Stimulated activated CD4-positive, alpha-beta T cell treated with anti-CD3 and anti-CD28 coated beads, Interleukin-1b, Interleukin-23, amount 100 ng/mL, for 1 hour (primary cell): ENCODE data around the gene DBH.
"Not testable (repeated sequence)": the region's sequence is repeated elsewhere in the genome, so short reads cannot be mapped to it uniquely, and the experiment has no call there.

ENCODE experiments used
- DNase-seq, 2 donors: peaks; one replicate each; pipeline ENCODE4 v3.0.0-alpha.2; 2020; ENCODE audit warnings: low read depth in 2 of 2

Gene DBH

DNA sequence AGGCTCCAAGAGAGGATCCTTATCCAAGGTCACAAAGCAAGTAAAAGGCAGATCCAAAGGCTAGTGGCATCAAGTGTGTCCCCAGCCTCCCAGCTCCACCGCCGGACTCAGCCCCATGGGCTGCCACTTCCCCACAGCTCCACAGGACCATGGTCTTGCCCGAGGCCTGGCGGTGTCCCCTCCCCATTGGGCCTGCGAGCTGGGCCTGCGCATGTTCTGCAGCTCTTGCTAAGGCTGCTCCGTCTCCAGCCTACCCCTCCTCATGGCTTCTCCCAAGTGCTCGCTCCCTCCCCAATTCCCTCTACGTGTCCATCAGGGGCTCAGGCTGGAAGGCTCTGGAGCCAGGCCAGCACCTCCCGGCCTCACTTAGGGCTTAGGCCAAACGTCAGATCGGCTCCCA, 29.4 kb downstream of the DBH start:
- DNase-seq, result no peak

- DNase-seq, result no peak
Measured at GRCh38 chr9:133666387-133666786, 30.2 kb downstream of the DBH start.

DNA sequence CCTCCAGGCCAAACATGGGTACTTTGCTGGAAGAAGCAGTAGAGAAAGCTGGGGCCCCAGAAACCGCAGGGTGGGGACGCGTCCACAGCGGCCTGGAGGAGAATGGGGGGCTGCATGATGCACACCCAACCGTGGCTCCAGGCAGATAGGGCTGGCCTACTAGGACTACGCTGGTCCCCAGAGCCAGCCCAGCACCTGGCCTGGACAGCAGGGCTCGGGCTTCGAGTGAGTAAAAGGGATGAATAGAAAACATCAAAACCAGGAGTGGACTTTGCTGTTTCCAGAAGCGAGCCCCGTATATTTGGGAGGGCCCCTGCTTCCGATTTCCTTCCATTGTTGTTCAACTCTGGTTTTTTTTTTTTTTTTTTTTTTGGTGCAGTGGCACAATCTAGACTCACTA, 30.7 kb downstream of the DBH start:
- no peak for DNase-seq

- no peak for DNase-seq
Measured at GRCh38 chr9:133667759-133668450, 31.7 kb downstream of the DBH start.

- no peak for DNase-seq
Measured at GRCh38 chr9:133669182-133669801, 33.1 kb downstream of the DBH start.

DNA sequence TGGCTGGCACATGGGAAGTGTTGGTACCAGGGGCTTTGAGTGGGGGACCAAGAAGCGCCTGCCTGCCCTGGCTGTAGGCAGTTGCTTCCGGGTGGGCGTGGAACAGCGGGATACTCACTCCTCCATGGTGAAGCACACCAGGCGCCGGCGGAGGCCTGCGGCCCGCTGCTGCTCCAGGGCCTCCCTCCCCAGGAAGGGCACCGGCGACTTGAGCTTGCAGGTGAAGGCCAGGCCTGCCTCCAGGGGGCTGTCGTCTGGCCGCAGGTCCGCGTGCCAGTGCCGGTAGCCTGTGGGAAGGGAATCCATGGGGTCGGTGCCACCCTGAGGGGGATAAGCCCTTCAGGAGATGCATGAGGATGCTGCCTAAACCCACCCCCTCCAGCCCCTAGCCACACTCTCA, 34.3 kb downstream of the DBH start:
- no peak for DNase-seq

- DNase-seq, result no peak
Measured at GRCh38 chr9:133671371-133671770, 35.2 kb downstream of the DBH start.

DNA sequence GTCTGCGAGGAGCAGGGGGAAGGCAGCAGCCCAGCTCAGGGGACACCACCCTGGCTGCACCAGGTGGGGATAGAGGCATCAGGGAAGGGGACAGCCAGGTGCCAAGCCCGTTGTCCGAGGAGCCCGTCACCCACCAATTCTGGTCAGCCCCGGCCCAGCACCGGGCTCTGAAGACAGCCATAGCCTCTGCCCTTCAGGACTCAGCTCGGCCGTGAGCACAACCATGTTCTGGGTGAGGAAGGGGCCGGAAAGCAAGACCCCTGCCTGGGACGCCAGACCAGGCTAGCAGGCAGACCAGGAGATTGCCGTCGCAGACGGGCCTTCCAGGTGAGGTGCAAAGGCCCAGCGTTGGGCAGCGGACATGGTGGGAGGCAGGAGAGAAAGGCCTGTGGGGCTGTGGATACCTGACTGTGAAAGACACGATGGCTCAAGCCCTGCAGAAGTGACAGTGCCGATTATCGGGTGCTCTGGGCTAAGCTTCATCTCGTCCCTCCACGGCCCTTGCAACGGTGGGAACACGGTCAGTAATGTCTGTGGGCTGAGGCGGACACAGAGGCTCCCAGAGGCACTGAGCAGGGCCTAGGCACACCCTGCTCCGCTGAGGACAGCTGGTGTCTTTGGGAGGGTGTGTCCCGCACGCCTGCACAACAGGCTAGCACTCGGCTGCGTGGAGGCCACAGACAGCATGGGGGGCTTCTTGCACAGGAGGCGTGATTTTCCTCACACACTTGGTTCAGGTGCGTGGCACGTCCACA, 36.5 kb downstream of the DBH start:
- no peak for DNase-seq

GRCh38 chr9:133673258-133673655, 37.1 kb downstream of the DBH start:
- no peak for DNase-seq

DNA sequence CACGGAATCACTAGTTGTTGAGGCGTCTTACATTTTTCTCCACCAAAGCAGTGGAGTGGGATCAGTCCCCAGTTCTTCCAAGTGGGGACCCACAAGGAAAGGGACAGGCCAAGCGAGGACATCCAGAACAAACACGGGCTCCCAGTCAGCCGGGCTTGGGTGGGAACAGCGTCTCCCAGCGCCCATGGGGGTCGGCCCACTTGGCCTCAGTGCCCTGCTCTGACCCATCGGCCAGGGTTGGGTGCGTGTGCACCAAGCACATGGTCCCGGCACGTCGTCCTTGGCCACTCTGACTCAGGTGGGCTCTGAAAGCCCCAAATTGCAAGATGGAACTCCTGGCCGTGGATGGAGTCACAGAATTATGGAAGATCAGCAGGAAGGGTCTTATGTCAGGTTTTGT, 37.9 kb downstream of the DBH start:
- no peak for DNase-seq

DNA sequence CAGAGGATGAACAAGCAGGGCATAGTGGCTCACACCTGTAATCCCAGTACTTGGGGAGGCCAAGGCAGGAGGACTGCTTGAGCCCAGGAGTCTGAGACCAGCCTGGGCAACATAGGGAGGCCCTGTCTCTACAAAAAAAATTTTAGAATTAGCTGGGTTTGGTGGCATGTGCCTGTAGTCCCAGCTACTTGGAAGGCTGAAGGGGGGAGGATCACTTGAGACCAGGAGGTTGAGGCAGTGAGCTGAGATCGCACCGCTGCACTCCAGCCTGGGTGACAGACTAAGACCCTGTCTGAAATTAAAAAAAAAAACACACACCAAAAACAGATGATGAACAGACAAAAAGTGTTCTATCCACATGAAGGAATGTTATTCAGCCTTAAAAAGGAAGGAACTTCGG, 39.6 kb downstream of the DBH start:
- not testable (repeated sequence) for DNase-seq

- no peak for DNase-seq
Measured at GRCh38 chr9:133676450-133676849, 40.3 kb downstream of the DBH start.

DNA sequence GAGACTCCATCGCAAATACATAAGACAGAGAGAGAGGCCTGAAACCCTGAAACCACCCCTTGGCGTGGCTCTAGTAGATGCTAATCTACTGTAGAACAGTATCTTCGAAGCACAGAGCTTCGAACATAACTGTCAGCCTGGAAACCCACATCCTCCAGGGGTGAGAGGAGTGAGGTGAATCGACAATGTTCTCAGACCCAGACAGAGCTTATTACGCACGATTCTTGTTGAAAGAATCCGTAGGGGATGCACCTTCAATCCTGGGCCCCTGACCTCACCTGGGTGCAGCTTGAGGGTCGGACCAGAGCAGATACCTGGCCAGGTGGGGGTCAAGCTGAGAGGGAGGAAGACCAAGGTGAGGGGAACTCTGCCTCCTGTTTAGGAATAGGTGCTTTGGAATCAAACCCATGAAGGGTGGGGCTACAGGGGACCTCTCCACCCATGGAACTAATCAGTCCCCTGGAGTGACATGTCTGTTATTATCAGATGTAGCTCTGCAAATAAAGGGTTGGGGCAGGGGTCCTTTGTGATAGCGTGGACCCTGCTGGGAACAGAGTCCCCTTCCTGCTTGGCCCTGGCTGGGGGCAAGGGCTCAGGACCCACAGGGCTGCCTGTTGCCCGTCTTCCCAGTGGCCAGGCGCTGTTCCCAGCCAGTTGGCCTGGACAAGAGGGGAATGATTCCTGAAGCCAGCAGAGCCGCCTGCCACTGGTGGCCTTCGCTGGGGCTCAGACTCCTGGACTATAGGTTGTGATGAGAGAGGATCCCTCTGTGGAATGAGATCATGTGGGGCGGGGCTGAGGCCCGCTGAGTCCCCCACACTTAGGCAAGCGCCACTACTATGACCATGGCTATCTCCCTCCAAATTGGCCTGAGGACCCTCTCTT, 41.2 kb downstream of the DBH start:
- DNase-seq, result peak in 1 of 2 donors; percentile 46

DNA sequence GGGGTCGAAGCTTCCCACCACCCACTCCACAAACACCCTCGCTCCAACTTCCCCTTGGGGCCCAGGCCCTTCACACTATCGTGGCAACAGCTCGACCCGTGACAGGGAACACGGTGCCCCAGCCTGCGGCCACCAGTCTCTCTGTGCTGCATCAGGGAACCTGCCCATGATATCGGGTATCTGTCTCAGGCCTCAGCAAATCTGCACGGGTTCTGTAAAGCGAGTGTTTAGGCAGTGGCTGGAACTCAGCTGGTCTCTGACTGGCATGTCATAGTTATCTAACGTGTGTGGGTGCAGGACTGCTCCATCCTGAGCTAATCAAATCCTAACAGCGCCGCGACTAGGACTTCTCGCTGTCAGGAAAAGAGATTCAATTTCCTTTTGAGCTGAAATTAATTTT, 42.9 kb downstream of the DBH start:
- no peak for DNase-seq

GRCh38 chr9:133679466-133680061, 43.4 kb downstream of the DBH start:
- no peak for DNase-seq

GRCh38 chr9:133680250-133680975, 44.2 kb downstream of the DBH start:
- no peak for DNase-seq

DNA sequence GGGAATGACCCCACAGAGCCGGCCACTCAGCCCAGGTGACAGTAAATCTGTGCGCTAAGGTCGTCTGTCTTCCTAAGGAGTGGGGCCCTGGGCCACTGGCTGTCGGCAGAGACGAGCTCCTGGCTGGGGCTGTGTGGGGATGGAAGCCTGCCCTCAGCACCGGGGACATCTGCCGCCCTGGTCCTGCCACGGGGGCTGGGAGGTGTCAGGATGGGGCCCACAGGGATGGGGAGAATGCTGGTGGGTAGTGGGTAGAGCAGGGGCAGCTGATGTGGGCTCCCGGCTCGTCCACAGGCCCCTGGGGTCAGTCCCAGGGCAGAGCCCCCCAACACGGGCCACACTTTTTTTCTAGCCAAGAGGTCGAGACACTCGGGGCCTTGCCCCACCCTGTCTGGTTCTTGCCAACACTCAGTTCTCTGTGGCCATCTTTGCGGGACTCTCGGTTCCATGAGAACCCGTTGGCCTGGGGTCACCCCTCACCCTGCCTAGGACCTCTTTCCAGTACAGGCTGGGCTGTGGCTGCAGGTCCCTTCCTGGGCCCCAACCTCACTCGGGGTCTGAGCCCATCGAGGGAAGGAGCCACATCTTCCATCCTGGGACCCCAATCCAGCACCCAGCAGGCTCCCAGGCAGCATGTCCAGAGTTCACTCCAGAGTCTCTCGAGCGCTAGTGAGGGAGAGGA, 45.0 kb downstream of the DBH start:
- DNase-seq, result no peak

DNA sequence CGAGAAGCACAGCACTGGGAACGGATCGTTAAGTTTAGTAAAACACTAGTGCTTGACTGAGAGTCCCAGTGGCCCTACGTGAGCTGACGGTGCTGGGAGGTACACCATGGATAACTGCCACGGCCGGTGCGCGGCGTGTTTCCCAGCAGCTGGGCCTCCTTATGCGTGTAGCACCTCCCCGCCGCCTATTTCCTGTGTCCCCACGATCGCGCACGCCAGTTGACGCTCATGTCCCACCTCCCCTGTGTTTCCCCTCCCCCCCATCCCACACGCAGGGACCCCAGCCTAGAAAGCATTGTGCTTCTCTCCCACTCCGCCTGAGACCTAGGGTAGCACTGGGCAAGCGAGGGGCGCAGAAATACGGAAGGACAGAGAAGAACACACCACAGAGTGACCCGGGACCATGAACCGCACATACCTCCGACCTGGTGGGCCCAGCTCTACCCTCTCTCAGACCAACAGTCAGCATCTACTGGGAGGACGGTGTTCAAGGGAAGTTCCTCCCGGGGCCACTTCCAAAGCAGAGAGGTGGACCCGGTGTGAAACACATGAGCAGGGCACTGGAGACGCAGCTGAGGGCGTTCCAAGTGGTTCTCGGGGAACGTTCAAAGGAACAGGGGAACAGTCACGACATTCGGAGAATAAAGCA, 45.6 kb downstream of the DBH start:
- no peak for DNase-seq

GRCh38 chr9:133682818-133683585, 46.8 kb downstream of the DBH start:
- DNase-seq, result no peak
